Nephron progenitor cell (in vitro differentiated cells): ENCODE measurements around the gene SCYL1.

ENCODE experiments used
- DNase-seq: peaks from one replicate; pipeline ENCODE4 v3.0.0; 2021
- H3K27ac Mint-ChIP-seq: 2 replicates; pipeline ENCODE4 v1.8.0; 2021; ENCODE audit warnings: mild to moderate bottlenecking, moderate library complexity, mixed read lengths
- H3K27me3 Mint-ChIP-seq: 2 replicates; pipeline ENCODE4 v1.8.0; 2021; ENCODE audit warnings: mild to moderate bottlenecking, low read depth, mixed read lengths; ENCODE audit not compliant: poor library complexity
- H3K36me3 Mint-ChIP-seq: 2 replicates; pipeline ENCODE4 v1.8.0; 2021; ENCODE audit warnings: low read depth, mixed read lengths
- H3K4me1 Mint-ChIP-seq: 2 replicates; pipeline ENCODE4 v1.8.0; 2021; ENCODE audit warnings: mixed read lengths
- H3K4me3 Mint-ChIP-seq: 2 replicates; pipeline ENCODE4 v1.8.0; 2021; ENCODE audit warnings: mild to moderate bottlenecking, moderate library complexity, mixed read lengths
- H3K9me3 Mint-ChIP-seq: 2 replicates; pipeline ENCODE4 v1.8.0; 2021; ENCODE audit warnings: mild to moderate bottlenecking, moderate library complexity, mixed read lengths
- TF ChIP-seq, protein P1 (sequence below): fragments of 200-600 bp; sonication (generic); IDR thresholded peaks from 2 replicates; pipeline ENCODE4 v1.5.0; 2021; ENCODE audit warnings: antibody characterized with exemption

SCYL1 gene

DNA sequence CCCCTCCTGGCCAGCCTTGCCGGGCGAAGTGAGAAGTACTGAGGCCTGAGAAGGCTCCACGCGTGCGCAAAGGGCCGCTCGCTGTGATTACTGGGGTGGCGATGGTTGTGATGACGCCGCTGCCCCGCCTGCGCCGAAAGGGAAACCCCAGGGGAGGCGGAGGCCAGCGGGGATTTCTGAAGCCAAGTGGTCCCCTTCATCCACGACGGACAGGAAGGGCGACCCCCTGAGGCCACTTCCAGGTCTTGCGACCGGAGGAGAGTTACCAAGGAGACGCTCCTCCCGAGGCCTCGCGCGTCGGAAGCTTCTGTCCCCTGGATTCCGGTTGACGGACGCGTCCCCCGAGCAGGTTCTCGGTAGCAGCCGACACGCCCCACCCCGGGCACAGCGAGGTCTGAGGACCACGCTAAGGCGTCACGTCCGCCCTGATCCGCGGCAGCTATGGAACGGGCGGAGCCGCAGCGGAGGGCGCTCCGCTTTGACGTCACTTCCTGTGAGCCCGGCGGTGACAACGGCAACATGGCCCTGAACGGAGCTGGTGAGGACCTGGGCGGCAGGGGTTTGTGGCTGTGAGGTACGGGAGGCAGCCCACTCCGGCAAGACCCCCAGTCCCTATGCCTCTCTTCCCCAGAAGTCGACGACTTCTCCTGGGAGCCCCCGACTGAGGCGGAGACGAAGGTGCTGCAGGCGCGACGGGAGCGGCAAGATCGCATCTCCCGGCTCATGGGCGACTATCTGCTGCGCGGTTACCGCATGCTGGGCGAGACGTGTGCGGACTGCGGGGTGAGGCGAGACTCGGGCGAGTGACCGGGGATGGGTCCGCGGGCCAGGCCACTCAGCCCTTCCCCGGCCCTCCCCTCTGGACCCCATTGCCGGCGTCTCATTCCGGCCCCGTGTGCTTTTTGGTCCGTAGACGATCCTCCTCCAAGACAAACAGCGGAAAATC is 45.4 kb downstream of the SCYL1 start, which contains the start of gene ZNRD2:
Gene ZNRD2, plus strand, starts transcription at position 505 of the 946 bp plus-strand sequence. Its CDS starts 15 bp downstream, at position 520.
- Mint-ChIP-seq H3K27ac (peak within 1 kb of the TSS; percentile 98), H3K4me3 (peak within 1 kb of the TSS; percentile 97), H3K36me3 (no peaks in the 10 kb centered on the region), H3K9me3 (no peaks in the 10 kb centered on the region), H3K4me1 (peaks cover 83% of the 10 kb centered on the region), H3K27me3 (peaks cover 10% of the 10 kb centered on the region)
- TF ChIP-seq, protein P1, sequence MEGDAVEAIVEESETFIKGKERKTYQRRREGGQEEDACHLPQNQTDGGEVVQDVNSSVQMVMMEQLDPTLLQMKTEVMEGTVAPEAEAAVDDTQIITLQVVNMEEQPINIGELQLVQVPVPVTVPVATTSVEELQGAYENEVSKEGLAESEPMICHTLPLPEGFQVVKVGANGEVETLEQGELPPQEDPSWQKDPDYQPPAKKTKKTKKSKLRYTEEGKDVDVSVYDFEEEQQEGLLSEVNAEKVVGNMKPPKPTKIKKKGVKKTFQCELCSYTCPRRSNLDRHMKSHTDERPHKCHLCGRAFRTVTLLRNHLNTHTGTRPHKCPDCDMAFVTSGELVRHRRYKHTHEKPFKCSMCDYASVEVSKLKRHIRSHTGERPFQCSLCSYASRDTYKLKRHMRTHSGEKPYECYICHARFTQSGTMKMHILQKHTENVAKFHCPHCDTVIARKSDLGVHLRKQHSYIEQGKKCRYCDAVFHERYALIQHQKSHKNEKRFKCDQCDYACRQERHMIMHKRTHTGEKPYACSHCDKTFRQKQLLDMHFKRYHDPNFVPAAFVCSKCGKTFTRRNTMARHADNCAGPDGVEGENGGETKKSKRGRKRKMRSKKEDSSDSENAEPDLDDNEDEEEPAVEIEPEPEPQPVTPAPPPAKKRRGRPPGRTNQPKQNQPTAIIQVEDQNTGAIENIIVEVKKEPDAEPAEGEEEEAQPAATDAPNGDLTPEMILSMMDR, result peak; percentile 63
- DNase-seq, result peak; percentile 97

- TF ChIP-seq, protein P1, result no peak
- Mint-ChIP-seq H3K4me3 (peak overlapping the region; percentile 97), H3K27me3 (peaks cover 14% of the 10 kb centered on the region), H3K36me3 (no peaks in the 10 kb centered on the region), H3K27ac (peak overlapping the region; percentile 94), H3K4me1 (peaks cover 77% of the 10 kb centered on the region), H3K9me3 (no peaks in the 10 kb centered on the region)
- DNase-seq, result no peak
Measured at GRCh38 chr11:65571420-65571819, 46.5 kb downstream of the SCYL1 start.

DNA sequence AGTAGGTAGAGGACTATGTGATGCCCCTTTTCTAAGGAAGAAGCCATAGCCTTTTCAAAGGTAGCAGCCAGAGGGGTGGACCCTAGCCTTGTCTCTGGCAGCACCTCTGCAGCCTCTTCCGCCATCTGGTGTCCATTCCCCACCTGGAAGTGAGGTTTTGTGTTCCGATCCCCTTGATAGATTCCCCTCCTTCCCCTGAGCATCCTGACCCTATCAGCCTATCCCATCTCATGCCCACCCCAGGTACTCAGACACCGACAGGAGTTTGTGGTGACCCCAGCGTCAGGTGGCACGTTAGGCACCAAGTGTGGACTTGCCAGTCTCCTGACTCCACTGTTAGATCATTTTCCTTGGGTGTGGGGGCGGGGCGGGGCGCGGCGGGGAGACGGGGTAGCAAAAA is 47.1 kb downstream of the SCYL1 start:
- Mint-ChIP-seq H3K36me3 (no peaks in the 10 kb centered on the region), H3K4me3 (peak overlapping the region; percentile 97), H3K27me3 (peaks cover 18% of the 10 kb centered on the region), H3K9me3 (no peaks in the 10 kb centered on the region), H3K27ac (peak overlapping the region; percentile 94), H3K4me1 (peaks cover 77% of the 10 kb centered on the region)
- TF ChIP-seq, protein P1, result peak; percentile 23
- DNase-seq, result no peak

- Mint-ChIP-seq H3K4me3 (peak within 1 kb of the TSS; percentile 97), H3K36me3 (no peaks in the 10 kb centered on the region), H3K9me3 (no peaks in the 10 kb centered on the region), H3K27me3 (peaks cover 18% of the 10 kb centered on the region), H3K4me1 (peaks cover 76% of the 10 kb centered on the region), H3K27ac (peak within 1 kb of the TSS; percentile 94)
- DNase-seq, result peak; percentile 86
- TF ChIP-seq, protein P1, result no peak
Measured at GRCh38 chr11:65572356-65573051, 47.6 kb downstream of the SCYL1 start, which contains the start of gene FAM89B. TSS of gene FAM89B (plus strand) at chr11:65572538. CDS start at chr11:65572670, 132 bp downstream.

- peak overlapping the region; percentile 83 for H3K4me3 Mint-ChIP-seq
- no peaks in the 10 kb centered on the region for H3K9me3 Mint-ChIP-seq
- peaks cover 79% of the 10 kb centered on the region for H3K4me1 Mint-ChIP-seq
- peaks cover 18% of the 10 kb centered on the region for H3K27me3 Mint-ChIP-seq
- H3K27ac Mint-ChIP-seq, result no peak overlapping the region
- TF ChIP-seq, protein P1, result no peak
- DNase-seq, result no peak
- H3K36me3 Mint-ChIP-seq, result no peaks in the 10 kb centered on the region
Measured at GRCh38 chr11:65573391-65574079, 48.7 kb downstream of the SCYL1 start.
